Germinal center (tissue), 1 donor: Measurements from ENCODE around the gene CCDC167.

ENCODE experiments used
- DNase-seq: peaks from one replicate; pipeline ENCODE4 v3.0.0; 2012; ENCODE audit warnings: mixed read lengths, low spot score

CCDC167 gene

DNA sequence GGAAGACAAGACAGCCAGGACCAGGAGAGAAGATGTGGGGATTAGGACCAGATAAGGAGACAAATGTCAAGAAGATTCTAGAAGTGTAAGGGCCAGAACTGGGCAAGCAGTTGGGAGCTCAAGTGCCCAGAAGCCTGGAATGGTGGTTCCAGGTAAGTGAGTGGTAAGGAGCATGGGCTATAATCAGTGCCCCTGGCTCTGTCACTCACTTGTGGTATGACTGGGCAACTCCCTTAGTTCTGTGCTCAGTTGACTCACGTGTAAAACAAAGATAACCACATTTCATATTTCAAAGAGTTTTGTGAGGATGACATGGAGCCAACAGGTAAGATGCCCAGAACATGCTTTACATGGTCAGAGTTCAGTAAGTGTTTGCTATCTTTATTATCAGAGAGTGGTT lies 11.2 kb downstream of the CCDC167 start:
- no peak for DNase-seq

DNA sequence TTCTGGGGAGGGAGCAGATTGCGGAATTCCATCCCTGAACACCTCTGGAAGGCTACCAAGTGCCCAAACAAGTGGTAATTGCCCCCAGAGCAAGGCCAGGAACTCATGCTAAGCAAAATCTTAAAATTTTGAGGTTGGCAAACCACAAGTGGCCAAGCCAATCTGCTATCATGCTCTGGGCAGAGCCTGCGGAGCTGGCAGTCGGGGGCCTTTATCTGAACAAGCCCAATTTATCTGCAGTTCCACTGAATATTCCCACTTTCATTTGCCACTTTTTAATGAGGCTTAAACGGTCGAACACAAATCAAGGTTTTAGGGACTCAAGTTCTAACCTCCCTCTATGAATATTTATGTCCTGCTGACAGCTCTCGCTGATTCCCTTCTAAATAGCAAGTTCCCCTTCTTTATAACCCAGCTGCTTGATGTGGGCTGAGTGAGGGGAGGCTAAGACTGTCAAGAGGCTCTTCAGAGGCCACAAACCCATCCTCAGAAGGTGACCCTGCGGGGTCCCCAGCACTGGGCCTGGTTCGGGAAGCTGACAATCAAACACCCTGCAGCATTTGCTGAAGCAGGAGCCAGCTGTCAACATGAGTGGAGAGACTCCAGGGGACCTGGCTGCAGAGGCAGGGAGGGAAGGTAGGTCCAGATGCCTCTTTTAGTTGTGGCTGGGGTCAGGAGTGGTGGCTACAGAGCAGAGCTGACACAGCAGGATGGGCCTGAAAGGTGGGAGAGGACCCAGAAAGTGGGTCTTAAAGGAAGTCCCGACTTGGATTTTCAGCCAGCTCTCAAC lies 11.9 kb downstream of the CCDC167 start:
- no peak for DNase-seq

DNA sequence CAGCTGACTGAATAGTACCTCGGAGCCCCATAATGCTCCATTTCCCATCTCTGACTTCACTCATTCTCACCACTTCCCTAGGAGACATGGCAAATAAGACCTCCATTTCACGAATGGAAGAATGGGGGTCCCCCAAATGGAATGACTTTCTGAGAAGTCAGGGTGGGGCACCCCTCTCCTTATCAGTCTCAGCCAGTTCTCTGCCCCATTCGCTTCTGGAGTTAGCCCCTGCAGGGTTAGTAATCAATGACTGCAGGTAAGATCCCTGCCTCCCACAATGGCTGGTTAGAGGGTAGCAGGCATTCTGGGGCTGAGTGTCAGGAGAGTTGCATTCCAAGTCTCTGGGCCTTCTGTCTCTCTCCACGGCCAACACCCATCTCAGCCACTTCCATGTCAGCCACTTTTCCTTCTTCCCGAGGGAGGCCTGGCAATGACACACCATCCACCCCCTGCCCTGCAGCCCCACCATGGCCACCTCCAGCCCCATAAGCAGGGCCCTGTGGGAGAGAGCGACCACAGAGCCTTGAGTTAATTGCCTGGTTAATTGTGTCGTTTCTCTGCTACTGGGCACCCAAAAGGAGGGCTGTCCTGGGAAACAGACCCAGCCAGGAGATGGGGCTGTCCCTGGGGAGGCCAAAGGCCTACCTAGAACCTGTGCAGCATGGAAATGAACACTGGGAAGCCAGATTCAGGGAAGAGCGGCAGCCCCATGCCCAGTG lies 13.4 kb downstream of the CCDC167 start:
- no peak for DNase-seq

DNA sequence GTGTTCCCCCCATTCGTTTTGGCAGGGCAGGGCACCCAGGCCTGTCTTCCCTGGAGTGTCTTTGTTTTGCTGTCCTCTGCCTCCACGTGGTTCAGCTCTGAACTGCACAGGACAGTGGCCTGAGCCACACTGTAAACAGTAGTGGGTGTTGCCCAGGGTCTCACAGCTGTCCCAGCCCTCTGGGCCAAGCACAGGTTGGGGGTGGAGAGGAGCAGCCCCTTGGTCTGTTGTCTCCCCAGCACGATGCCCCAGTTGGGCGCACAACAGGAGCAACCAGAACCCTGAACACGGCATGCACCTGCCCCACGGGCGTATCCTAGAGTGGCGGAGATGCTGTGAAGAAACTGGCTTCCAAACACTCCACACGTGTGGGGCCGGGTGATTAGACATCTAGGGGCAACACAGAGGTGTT lies 14.4 kb downstream of the CCDC167 start:
- DNase-seq: no peak

DNA sequence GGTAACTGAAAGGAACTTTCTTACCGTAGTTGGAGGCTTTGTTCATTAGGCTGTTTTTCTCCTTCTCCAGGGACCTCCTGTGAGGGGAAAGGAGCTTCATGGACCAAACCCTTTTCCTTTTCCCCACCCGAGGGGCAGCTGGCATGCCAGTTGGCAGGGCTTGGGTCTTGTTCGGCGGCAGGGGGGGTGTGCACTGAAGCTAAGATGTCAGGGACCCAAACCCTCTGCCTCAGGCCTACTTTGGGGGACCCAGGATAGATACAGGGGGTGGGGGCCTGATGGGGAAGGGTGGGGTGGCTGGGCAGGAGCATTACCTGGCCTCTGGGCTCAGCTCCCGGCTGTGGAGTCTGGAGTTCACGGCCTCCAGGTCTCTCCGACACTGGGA lies 14.9 kb downstream of the CCDC167 start:
- no peak for DNase-seq

DNA sequence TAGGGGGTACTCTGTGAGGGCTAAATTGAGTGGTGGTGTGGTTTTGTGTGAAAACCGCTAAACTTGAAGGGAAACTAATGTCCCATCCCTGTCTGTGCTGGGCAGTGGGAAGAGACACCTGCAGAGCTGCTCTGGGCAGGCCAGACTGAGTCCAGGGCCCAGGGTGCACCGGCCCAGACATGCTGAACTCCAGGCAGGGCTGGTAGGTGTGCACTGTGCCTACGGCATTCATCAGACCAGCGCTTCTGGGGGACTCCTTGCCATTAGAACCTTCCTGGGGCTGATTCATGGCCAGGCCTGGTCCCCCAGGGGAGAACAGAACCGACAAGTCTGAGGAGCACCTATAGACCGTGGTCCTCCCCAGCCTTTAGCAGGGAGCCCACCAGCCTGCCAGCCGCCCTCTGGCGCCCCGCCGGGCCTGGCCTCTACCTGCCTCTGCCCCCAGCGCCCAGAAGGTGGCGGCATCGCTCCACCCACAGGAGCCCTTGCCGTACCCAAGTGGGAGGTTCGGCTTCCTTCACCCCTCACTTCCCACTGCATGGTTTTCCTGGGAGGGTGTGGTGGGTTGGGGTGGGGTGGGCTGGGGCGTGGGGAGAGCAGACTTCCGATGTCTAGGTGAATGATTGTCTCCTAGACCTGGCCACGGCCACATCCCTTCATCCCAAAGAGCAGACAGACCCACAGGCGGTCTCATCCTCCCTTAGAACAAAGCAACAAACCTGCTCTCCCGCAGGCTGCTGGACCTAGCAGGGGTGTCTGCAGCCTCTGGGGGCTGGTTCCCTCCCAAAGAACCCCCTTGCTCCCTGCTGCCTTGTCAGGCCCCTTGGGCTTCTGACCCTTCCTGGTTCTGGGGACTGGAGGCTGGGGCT lies 15.5 kb downstream of the CCDC167 start:
- DNase-seq: peak; percentile 87

DNA sequence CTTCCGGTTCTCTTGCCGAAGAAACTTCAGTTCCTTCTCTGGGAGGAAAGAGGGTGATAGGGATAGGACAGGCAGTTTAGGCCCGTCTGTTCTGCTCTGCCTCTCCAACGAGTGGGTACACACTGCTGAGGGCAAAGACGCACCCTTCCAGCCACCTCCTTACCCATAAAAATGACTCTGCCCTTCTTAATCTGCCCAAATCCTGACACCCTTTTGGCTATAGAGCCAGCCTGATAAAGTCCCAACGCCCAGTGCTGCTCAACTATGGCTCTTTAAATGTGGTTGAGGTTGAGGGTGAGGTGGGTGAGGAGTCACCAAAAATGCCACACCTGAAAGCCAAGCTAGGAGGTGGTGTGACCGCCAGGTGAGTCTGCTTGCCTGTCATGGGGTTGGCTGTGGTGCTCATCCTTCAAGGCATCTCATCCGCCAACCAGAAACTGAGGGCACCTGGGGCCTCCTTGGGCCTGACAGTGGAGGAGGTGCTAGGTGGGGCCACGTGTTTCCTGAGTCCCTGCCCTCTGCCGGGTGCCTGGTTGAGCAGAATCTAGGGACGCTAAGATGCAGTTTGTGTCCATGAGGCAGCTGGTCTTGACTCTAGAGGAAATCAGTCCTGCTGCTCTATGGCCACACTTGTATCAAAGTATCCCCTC lies 16.3 kb downstream of the CCDC167 start:
- DNase-seq: no peak

DNA sequence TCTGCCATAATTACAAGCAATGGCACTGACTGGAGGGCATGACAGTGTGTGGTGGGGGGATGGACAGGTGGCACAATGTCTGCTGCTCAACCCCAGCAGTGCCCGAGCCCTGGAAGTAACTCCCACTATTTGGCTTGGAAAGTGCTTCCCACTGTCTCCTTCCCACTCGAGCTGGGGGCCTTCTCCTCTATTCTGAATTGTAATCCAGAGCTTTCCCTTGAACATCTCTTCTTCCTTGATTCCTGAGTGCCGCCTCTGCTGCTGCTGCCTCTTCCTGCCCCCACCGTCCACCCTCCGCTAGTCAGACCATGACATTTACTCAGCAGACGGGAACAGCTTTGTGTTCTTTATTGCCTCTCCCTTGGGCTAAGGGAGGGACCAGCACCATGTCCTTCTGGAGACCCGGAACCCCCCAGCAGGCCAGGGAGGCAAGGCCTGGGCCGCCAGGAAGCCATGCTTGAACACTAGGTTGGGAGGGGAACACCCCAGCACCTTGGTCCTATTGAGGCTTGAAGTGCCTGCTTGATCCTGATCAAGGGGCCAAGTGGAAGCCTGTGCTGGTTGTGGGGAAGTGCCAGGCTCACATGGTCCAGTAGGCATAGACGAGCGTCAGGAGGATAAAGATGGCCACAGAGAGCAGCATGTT lies 17.0 kb downstream of the CCDC167 start:
- DNase-seq: no peak

DNA sequence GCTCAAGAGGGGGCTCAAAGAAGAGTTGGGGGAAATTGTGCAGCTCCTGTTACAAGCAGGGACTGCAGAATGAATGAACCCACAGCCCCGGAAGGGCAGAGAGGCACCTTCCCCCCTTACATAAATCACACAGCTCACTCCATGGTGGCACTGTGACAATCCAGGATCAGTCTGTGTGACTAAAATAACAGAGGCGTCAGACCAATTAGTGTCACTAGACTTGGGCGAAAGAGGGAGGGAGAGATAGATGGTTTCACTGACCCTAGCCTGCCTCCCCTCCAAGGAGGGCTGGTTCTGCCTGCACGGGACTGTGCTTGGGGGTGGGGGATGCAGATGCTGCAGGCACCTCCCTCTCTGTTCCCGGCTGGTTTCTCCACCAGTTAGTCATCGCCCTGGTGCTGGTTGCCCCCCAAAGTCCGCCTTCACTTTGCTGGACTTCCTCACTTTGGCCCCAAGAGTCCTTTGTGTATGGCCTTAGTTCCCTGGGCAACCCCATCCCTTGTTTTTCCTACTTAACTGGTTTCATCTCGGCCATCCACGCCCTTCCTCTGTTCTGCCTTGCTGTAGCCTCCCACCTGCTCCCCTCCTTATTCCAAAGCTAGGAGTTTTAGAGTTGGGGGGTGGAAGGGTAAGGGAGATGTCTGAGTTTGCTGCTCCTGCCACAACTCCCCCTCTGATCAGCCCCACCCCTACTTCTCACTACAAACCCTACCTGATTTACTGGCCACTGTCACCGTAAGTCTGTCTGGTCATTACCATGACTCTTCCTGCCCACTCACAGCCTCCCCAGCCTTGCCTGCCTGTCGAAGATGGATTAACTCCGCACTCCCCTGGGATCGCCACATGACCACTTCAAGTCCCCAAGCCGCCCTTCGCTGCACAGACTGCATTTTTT lies 17.7 kb downstream of the CCDC167 start:
- no peak for DNase-seq

DNA sequence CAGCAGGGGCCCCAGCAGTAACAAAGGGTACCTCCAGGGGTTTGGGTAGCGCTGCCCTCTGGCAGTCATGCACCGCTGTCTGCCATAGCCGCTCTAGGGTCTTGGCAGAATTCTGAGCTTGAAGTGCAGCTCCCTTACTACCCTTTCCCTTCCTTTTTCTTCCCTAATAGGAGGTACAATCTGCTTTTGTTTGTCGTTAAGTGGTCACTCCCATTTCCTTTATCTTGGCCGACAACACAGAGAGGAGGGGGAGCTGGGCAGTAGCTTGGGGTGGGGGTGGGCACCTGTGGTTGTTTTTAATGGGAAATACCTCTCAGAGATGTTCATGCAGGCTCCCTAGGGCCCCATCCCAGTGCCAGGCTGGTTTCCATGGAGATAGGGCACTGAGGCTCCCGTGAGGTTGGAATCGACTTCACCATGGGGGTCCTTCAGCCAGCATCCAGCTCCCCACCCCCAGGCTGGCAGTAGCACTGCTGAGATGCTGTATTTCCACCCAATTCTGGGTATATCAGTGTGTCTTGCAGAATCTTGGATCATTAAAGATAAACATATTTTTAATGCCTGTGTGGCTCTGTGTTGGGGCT lies 18.6 kb downstream of the CCDC167 start:
- DNase-seq: no peak

DNA sequence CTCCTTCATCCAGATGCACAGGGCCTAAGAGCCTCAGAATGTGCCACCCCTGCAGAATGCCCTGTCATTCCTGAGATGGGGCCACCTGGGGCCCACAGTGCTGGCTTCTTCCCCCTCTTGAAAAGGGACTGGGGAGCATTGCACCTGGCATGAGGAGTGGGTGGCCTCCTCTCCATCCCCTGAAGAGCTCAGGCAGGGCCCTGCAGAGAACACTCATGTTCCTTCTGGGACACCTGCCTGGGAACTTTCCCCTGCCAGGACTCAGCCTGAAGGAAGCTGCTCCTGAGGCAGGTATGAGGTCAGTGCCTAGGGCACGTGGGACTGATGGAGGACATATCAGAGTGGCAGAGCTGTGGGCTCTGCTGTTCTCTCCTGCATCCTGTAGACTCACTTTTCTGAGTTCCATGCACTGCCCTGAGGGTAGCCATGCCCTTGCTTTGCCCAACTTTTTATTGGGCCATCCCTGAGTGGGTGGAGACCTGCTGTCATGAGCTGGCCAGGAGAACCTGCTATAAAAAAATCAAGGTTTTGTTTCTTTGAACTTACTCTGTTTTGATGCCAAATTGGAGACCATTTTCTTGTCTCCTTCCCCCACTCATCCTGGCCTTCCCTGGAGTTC lies 19.5 kb downstream of the CCDC167 start:
- no peak for DNase-seq

DNA sequence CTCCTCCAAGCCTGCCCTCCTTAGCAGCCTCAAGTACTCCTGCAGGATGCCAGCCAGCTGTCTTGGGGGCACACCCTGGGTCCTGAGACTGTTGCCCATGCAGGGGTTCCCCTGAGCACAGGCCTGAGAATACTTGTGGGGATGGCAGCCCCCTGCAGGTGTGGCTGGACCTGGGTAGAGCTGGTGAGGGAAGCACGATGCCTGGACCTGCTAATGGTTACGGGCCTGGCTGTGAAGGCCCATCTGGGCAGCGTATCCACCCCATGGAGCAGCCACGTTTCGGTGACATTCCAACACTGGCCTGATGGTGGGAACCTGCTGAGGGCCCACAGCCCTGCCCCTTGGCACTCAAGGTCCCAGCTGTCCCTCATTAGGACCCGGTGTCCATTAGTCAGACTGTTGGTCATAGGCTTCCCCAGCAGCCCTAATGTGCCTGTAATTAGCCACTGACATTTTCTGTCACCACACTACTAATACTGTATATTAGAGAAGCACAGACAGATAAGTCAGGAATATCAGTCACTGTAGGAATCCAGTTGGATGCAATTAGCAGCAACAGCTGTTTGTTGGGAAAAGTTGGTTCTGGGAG lies 20.3 kb downstream of the CCDC167 start:
- no peak for DNase-seq

DNA sequence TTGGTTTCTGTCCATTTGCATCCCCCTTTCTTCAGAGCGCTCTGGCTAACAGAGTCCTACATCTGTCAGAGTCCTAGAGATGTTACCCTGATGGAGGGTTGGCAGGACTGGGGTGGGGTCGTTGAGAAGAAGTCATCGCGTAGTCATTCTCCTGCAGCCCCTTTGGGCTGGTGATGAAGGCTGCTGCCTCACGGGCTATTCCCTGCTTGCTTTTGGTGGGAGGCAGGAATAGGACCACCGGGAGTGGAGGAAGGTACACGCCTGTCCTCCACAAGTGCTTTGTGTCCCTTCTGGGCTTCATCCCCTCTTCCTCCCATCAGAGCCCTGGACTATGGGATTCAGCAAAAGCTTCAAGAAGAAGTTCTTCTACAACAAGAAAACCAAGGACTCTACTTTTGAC lies 20.9 kb downstream of the CCDC167 start:
- DNase-seq: no peak

DNA sequence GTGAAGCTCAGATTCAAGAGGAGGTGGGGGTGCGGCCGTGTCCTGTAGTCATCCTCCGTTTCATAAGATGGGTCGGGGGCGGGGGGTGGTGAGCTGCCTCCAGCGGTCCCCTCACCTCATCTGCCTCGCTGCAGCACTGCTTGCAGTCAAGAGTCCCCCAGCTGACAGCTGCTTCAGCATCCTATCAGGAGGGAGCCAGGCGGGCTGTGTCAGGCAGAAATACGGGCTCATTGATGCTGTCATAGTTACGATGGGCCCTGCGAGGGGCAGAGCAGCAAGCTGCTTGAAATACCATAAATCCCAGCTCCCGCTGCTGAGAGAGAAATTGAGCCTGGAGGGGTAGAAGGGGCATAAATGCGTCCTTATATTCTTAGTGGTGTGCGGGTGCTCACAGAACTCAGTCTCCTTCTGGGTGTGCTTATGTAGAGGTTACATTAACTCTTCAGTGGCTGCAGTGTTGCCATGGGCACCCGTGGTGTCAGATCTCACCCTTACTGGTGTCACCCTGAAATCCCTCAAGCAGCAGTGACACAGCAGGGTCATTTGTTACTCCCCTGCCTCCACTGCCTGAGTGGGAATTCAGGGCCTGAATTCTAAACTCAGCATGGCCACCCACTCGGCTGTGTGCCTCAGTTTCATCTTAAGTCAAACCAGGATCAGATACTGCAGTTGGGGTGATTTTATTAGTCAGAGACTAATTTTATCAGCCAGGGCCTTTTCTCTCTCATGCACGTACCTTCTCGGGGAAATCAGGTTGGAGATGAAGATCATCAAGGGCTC lies 21.8 kb downstream of the CCDC167 start:
- no peak for DNase-seq

DNA sequence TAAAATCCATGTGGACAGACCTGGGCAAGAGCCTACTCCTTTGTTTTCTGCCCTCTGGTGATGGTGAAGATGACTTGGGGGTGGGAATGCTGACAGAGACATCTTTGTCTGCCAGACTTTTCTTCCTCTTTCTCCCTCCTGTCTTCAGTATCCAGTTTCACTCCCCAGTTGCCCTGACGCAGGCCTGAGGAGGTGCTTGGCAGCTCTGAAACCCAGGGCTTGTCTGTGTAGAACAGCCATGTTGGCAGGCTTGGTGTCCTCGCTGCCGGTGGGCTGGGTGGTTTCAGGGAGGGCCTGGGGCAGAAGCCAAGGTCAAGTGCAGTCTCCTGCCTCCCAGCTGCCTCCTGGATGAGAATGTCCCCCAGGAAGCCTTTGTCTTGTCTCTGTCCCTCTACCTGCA lies 22.5 kb downstream of the CCDC167 start:
- no peak for DNase-seq

DNA sequence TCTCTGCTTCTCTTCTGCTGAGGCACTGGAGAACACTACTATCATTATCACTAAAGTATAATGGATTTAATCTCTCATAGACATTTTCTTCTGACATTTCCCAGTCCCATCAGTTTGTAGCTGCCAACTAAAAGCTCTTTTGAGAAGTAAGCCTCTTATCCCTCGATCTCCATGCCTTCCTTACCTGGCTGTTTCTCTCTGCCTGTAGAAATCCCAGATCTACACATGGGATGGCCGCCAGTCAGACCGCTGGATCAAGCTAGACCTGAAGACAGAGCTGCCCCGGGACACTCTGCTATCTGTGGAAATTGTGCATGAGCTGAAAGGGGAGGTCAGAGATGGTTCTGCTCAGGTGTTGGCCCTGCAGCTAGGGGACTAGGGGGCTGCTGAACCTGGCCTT lies 25.4 kb downstream of the CCDC167 start:
- no peak for DNase-seq

DNA sequence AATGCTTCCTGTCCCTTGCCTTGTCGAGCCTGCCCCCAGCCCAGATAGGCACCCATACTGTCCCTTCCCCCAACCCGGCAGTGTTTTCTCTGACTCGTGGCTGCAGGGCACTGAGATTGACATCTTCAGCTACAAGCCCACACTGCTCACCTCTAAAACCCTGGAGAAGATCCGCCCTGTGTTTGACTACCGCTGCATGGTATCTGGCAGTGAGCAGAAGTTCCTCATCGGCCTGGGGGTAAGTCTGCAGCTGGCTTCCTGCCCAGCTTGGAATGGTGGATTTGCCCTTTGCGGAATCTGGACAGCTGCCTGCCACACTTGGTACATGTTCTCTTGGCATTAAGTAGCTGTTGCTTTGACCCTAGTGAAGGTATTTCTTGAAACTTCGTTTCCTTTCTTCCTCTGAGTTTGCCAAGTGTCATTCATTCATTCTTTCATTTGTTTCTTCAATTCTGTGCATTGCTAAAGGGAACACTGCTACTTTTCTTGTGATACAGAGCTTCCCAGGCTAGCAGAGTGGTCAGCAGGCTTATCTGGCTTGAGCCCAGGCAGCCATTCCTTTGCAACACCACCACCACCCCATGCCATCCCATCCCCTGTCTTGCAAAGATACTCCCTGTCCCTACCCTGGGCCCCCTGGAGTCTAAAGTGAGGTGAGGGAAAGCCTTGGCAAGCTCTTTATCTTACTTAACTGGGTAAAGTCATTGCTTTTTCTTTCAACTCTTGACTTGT lies 26.2 kb downstream of the CCDC167 start:
- no peak for DNase-seq

DNA sequence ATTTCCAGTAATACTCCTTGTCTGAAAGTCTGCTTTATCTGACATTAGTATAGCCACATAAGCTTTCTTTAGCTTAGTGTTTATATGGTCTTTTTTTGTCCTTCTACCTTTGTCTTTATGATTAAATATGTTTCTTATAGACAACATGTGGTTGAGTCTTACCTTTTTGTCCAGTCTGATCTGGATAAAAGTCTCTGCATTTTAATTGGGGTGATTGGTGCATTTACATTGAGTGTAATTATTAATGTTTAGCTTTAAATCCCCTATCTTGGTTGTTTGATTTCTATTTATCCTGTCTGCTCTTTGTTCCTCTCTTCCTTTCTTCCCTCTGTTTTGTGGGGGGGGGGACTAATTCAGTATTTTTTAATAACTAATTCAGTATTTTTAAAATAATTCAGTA lies 32.0 kb downstream of the CCDC167 start:
- DNase-seq: no peak
